ENCODE results near the gene PHIP. TPM values are rescaled to one million over a fixed set of nuclear protein-coding genes. Genes with fewer than 3 reads are reported as not detected.

The PHIP gene
- polyA plus RNA-seq, 3 donors = 3.2 to 10.8 (median 5.1) TPM

DNA sequence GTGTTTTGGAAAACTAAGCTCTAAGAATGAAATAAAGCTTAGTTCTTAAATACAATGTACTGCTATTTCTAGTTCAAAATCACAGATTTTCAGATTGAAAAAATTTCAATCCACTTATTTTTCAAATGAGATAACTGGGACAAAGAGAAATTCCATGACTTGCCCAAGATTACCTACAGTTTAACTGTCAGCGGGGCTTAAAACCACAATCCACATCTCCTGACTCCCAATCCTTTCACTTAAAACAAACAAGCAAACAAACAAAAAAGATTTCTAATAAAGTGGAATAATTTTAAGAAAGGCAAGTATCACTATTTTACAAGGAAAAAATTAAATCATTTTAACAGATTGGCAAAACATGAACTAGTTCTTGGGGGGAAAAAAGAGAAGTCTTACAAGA is 4.2 kb downstream of the PHIP start:
- TF ChIP-seq, protein P1, sequence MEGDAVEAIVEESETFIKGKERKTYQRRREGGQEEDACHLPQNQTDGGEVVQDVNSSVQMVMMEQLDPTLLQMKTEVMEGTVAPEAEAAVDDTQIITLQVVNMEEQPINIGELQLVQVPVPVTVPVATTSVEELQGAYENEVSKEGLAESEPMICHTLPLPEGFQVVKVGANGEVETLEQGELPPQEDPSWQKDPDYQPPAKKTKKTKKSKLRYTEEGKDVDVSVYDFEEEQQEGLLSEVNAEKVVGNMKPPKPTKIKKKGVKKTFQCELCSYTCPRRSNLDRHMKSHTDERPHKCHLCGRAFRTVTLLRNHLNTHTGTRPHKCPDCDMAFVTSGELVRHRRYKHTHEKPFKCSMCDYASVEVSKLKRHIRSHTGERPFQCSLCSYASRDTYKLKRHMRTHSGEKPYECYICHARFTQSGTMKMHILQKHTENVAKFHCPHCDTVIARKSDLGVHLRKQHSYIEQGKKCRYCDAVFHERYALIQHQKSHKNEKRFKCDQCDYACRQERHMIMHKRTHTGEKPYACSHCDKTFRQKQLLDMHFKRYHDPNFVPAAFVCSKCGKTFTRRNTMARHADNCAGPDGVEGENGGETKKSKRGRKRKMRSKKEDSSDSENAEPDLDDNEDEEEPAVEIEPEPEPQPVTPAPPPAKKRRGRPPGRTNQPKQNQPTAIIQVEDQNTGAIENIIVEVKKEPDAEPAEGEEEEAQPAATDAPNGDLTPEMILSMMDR (IDR thresholded peaks at IDR 0.05) = no peak
- Histone ChIP-seq H3K27me3 (ENCODE audit: control insufficient read depth in 2 of 2, insufficient read depth in 2 of 2, low read length in 2 of 2) (no peaks in the 10 kb centered on the region), H3K79me2 (ENCODE audit: insufficient read depth, low read length) (peaks cover 81% of the 10 kb centered on the region), H4K20me1 (ENCODE audit: insufficient read depth, low read length) (peaks cover 70% of the 10 kb centered on the region), H3K4me2 (replicated peaks; ENCODE audit: extremely low read depth, low read length, poor library complexity, severe bottlenecking) (no peak overlapping the region), H3K36me3 (replicated peaks in 1 of 2; ENCODE audit: control insufficient read depth in 1 of 2, insufficient read depth in 2 of 2, low read length in 2 of 2) (peaks cover 8 to 31% of the 10 kb centered on the region in 2 donors), H2AFZ (ENCODE audit: insufficient read depth, low read depth, low read length, poor library complexity, severe bottlenecking) (no peak overlapping the region), H3K9ac (ENCODE audit: insufficient read depth, low read length, poor library complexity, severe bottlenecking) (no peak overlapping the region), H3K27ac (ENCODE audit: low read depth in 1 of 2, low read length in 2 of 2) (no peak overlapping the region), H3K9me3 (replicated peaks in 1 of 2; ENCODE audit: control insufficient read depth in 1 of 2, insufficient read depth in 1 of 2, low read length in 2 of 2) (no peaks in the 10 kb centered on the region), H3K4me1 (ENCODE audit: control insufficient read depth in 1 of 2, insufficient read depth in 2 of 2, low read length in 2 of 2) (peaks cover 12 to 23% of the 10 kb centered on the region in 2 donors), H3K4me3 (replicated peaks in 1 of 3; ENCODE audit: low read depth in 2 of 3, low read length in 3 of 3) (no peak overlapping the region)
- H3K4me1 Mint-ChIP-seq = peaks cover 36% of the 10 kb centered on the region
- H3K9me3 Mint-ChIP-seq = peaks cover 0 to 2% (median 0%) of the 10 kb centered on the region in 7 donors
- H3K27ac Mint-ChIP-seq = peak overlapping the region in 3 of 7 donors; percentile 18 to 80 (median 56)
- WGBS (ENCODE audit: insufficient coverage) = no CpG with 5 or more reads among the region's 1 CpG
- no peak for DNase-seq
- intact Hi-C loops (cut with micrococcal nuclease) = loop anchor here (10.0 kb wide), 2 partner anchors 161 to 461 kb away; partner anchors contain the start of genes HMGN3 (in 1 of the 2) and LCA5 (in 1 of the 2)
- no peaks in the 10 kb centered on the region for H3K27me3 Mint-ChIP-seq (ENCODE audit: low read depth in 3 of 3)
- peaks cover 16 to 19% of the 10 kb centered on the region in 2 donors for H3K36me3 Mint-ChIP-seq
- no peak overlapping the region for H3K4me3 Mint-ChIP-seq

DNA sequence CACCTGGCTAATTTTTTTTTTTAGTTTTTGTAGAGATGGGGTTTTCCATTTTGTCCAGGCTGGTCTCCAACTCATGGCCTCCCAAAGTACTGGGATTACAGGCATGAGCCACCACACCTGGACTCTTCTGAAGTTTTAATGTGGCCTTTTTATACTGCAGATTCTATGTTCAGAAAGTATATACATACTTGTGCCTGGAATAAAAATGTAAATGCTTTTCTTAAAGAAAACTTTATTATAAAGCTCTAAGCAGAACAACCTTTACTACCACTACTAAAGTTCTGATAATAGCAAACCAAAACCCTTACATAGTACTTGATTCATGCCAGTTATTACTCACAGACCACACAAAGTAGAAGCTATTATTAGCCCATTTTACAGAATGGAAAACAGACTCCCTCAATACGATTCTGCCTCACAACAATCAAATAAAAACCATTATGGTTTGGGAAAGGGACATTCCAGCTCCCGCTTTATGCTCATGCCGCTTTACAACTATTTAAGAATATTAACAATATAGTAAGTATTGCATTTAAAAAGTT is 5.3 kb downstream of the PHIP start:
- peak overlapping the region in 3 of 7 donors; percentile 16 to 76 (median 50) for H3K27ac Mint-ChIP-seq
- no peak overlapping the region for H3K4me2 ChIP-seq (replicated peaks; ENCODE audit: extremely low read depth, low read length, poor library complexity, severe bottlenecking)
- no peak overlapping the region for H3K4me3 ChIP-seq (replicated peaks in 1 of 3; ENCODE audit: low read depth in 2 of 3, low read length in 3 of 3)

More for the DNA sequence above, 5.3 kb downstream of the PHIP start:
- intact Hi-C loops (cut with micrococcal nuclease) = loop anchor here (10.0 kb wide), 2 partner anchors 162 to 462 kb away; partner anchors contain the start of genes HMGN3 (in 1 of the 2) and LCA5 (in 1 of the 2)
- Mint-ChIP-seq H3K9me3 (peaks cover 0 to 2% (median 0%) of the 10 kb centered on the region in 7 donors), H3K4me1 (peaks cover 36% of the 10 kb centered on the region), H3K4me3 (no peak overlapping the region), H3K27me3 (ENCODE audit: low read depth in 3 of 3) (no peaks in the 10 kb centered on the region), H3K36me3 (peaks cover 19% of the 10 kb centered on the region in 2 donors)
- DNase-seq = no peak
- Histone ChIP-seq H4K20me1 (ENCODE audit: insufficient read depth, low read length) (peaks cover 82% of the 10 kb centered on the region), H3K36me3 (replicated peaks in 1 of 2; ENCODE audit: control insufficient read depth in 1 of 2, insufficient read depth in 2 of 2, low read length in 2 of 2) (peaks cover 10 to 41% of the 10 kb centered on the region in 2 donors), H2AFZ (ENCODE audit: insufficient read depth, low read depth, low read length, poor library complexity, severe bottlenecking) (no peak overlapping the region), H3K9ac (ENCODE audit: insufficient read depth, low read length, poor library complexity, severe bottlenecking) (no peak overlapping the region), H3K79me2 (ENCODE audit: insufficient read depth, low read length) (peaks cover 93% of the 10 kb centered on the region), H3K27me3 (ENCODE audit: control insufficient read depth in 2 of 2, insufficient read depth in 2 of 2, low read length in 2 of 2) (no peaks in the 10 kb centered on the region), H3K4me1 (ENCODE audit: control insufficient read depth in 1 of 2, insufficient read depth in 2 of 2, low read length in 2 of 2) (peaks cover 12 to 23% of the 10 kb centered on the region in 2 donors), H3K9me3 (replicated peaks in 1 of 2; ENCODE audit: control insufficient read depth in 1 of 2, insufficient read depth in 1 of 2, low read length in 2 of 2) (no peaks in the 10 kb centered on the region), H3K27ac (ENCODE audit: low read depth in 1 of 2, low read length in 2 of 2) (peak overlapping the region in 1 of 2 donors; percentile 23)
- TF ChIP-seq, protein P1 (IDR thresholded peaks at IDR 0.05) = no peak
- no CpG with 5 or more reads among the region's 3 CpGs for WGBS (ENCODE audit: insufficient coverage)

Data from CD14-positive monocyte (primary cell).